C4-2B (cell line): ENCODE measurements around the gene TGM6.

ENCODE experiments used
- H3K27ac ChIP-seq: fragments of 450-650 bp; 2 replicates; pipeline ENCODE4 v1.5.1; 2017
- CTCF ChIP-seq: fragments of 450-650 bp; conservative IDR thresholded peaks from 2 replicates; pipeline ENCODE4 v1.5.1; 2017; ENCODE audit warnings: mild to moderate bottlenecking
- ZFX ChIP-seq: fragments of 450-650 bp; IDR thresholded peaks from 2 replicates; pipeline ENCODE4 v1.6.1; 2017

The TGM6 gene

GRCh38 chr20:2397091-2397490, 16.4 kb downstream of the TGM6 start:
- TF ChIP-seq CTCF: no peak
- TF ChIP-seq ZFX: no peak
- H3K27ac ChIP-seq: no peak overlapping the region

GRCh38 chr20:2397595-2398145, 17.0 kb downstream of the TGM6 start:
- H3K27ac ChIP-seq: no peak overlapping the region
- TF ChIP-seq CTCF (no peak; the same call in 1 of the 2 replicates), ZFX (no peak)

- TF ChIP-seq CTCF (no peak), ZFX (no peak)
Observed at GRCh38 chr20:2398449-2398848, 17.7 kb downstream of the TGM6 start.

DNA sequence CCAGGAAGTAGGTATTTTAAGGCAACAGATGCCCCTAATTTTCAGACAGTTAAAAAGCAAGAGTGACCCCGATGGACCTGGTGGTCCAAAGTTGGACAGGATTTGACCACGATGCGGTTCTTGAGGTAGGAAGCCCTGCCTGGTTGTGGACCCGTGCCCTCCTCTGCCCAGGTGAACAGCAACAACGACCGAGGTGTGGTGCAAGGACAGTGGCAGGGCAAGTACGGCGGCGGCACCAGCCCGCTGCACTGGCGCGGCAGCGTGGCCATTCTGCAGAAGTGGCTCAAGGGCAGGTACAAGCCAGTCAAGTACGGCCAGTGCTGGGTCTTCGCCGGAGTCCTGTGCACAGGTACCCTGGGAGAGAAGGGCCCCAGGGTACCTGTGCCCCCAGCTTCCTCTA, 18.7 kb downstream of the TGM6 start:
- H3K27ac ChIP-seq: no peak overlapping the region
- TF ChIP-seq CTCF (no peak), ZFX (no peak)

More at GRCh38 chr20:2398449-2398848, 17.7 kb downstream of the TGM6 start:
- no peak overlapping the region for H3K27ac ChIP-seq

GRCh38 chr20:2400290-2400689, 19.6 kb downstream of the TGM6 start:
- TF ChIP-seq ZFX (no peak), CTCF (no peak)
- H3K27ac ChIP-seq: no peak overlapping the region

DNA sequence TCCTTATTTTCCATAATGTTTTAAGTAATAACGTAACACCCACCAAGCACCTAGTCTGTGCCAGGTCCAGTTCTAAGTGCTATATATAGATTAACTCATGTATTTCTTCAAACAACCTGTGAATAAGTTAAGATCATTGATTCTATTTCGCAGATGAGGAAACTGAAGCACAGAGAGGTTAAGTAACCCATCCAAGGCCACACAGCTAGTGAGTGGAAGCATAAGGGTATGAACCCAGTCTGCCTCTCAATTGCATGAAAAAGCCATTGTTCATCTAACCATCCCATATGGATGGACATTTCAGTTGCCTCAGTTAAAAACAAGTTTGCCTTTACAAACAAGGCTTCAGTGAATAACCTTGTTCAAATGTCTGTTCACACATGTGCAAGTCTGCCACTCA, 20.8 kb downstream of the TGM6 start:
- TF ChIP-seq CTCF: no peak
- no peak for TF ChIP-seq ZFX
- no peak overlapping the region for H3K27ac ChIP-seq

DNA sequence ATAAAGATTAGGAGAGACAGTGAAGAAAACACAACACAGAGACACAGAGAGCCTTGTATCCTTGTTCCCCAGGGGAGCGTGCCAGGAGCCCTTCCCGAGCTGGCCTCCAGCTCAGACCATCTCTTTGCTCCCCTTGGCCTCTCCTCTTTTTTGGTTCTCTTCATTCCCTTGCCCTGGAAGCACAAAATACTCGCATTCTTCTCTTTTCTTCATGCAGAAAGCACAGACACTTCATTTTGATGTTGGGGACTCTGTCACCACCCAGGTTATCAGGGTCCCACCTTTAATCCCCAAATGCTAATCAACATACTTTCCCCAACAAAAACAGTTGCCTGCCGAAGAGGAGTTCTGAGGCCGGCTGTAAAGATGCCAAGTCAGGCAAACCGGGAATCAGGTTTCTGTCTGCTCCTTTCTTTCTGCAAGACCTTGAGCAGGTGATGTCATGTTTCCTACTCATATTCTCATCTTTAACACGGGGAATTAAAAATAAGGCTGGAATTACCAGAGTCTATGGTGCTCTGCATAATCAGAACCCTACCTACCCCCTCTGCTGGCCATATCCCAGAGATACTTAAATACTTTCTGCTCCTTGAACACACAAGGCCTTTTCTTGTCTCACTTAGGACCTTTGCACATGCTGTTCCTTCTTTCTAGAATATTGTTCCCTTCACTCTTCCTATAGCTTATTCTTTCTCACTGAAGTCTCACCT, 21.7 kb downstream of the TGM6 start:
- no peak overlapping the region for H3K27ac ChIP-seq
- TF ChIP-seq ZFX: no peak
- TF ChIP-seq CTCF: peak; percentile 53
